GM04503 (cell line): Measurements from ENCODE around the gene CCDC190.
"Not testable (repeated sequence)": the region's sequence is repeated elsewhere in the genome, so short reads cannot be mapped to it uniquely, and the experiment has no call there.

Experiments used
- DNase-seq: peaks from one replicate; pipeline ENCODE4 v3.0.0-alpha.2; 2012; ENCODE audit warnings: low read depth

Gene CCDC190

GRCh38 chr1:162832470-162832869 lies 28.5 kb downstream of the CCDC190 start:
- no peak for DNase-seq

DNA sequence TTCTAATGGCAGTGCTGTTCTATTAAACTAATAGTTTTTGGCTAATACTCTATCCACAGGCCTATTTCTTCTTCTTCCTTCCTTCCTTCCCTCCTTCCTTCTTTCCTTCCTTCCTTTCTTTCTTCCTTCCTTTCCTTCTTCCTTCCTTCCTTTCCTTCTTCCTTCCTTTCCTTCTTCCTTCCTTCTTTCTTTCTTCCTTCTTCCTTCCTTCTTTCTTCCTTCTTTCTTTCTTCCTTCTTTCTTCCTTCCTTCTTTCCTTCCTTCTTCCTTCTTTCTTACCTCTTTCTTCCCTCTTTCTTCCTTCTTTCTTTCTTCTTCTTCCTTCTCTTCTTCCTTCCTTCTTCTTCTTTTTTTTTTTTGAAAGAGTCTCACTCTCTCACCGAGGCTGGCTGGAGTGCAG lies 31.7 kb downstream of the CCDC190 start:
- DNase-seq = no peak

- DNase-seq = no peak
These were observed 37.0 kb downstream of the CCDC190 start for GRCh38 chr1:162823771-162824525.

GRCh38 chr1:162823231-162823630 lies 37.7 kb downstream of the CCDC190 start:
- no peak for DNase-seq

GRCh38 chr1:162822391-162823200 lies 38.4 kb downstream of the CCDC190 start:
- DNase-seq = no peak

DNA sequence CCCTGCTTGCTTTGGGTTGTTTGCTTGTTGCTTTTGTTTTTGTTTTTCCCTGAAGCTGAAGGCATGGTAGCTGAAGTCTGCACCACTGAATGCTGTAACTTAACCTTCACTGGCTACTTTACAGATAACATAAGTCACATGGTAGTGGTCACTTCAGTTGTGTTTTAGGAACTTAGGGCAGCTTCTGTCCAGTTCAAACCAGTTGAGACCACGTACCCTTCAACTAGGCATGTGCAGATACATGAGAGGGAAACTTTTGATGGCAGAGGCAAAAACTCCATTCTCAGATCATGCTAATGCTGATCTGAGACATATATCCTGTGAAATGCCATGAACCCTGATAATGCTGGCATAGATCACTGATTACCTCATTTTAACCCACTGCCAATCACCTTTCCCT lies 42.3 kb downstream of the CCDC190 start:
- not testable (repeated sequence) for DNase-seq

DNA sequence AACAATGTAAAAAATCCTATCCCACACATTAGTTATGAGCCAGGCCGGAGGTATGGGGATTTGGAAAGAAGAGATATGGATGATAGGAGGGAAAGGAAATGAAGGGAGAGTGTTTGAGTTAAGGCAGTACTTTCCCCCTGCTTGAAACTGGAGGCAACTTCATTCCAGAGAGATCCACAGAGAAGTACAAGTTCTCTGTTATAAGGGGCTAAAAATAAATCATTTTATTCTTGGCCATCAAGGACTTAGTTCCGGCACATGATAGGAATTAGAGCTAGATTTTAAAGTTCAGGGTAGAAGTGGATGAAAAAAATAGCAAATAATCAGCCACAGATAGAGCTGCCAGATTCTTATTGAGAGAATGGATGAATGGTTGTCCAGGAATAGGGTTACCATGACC lies 42.8 kb downstream of the CCDC190 start:
- not testable (repeated sequence) for DNase-seq

- not testable (repeated sequence) for DNase-seq
These were observed 48.6 kb downstream of the CCDC190 start for GRCh38 chr1:162812357-162812756.

DNA sequence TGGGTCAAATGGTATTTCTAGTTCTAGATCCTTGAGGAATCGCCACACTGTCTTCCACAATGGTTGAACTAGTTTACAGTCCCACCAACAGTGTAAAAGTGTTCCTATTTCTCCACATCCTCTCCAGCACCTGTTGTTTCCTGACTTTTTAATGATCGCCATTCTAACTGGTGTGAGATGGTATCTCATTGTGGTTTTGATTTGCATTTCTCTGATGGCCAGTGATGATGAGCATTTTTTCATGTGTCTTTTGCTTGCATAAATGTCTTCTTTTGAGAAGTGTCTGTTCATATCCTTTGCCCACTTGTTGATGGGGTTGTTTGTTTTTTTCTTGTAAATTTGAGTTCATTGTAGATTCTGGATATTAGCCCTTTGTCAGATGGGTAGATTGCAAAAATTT lies 53.5 kb downstream of the CCDC190 start:
- not testable (repeated sequence) for DNase-seq
